K562 (cell line): ENCODE results near the gene NBR1. TPM values are rescaled to one million over a fixed set of nuclear protein-coding genes. Genes with fewer than 3 reads are reported as not detected.

Source experiments
- ARID2 ChIP-seq: fragments of 450-650 bp; IDR thresholded peaks from 2 replicates; pipeline ENCODE4 v1.6.1; 2017; ENCODE audit warnings: antibody characterized with exemption, mild to moderate bottlenecking
- ATF7 ChIP-seq: fragments of 450-650 bp; IDR thresholded peaks from 2 replicates; pipeline ENCODE4 v1.7.1; 2014; ENCODE audit warnings: mild to moderate bottlenecking, moderate library complexity
- BRCA1 ChIP-seq, 2 experiments: fragments of 450-650 bp in 1 of 2; sonication (generic) in 1 of 2; formaldehyde crosslinking in 1 of 2; IDR thresholded peaks; 2 replicates each; pipeline versions ENCODE4 v1.5.0 to v1.6.1; 2017 to 2020; ENCODE audit warnings: mild to moderate bottlenecking in 1 of 2, missing genetic modification reagents in 1 of 2
- CEBPB ChIP-seq: fragments of 450-650 bp; IDR thresholded peaks from 2 replicates; pipeline ENCODE4 v1.6.1; 2016; ENCODE audit warnings: missing genetic modification characterization, missing compliant biosample characterization
- CHCHD3 ChIP-seq: fragments of 250-450 bp; sonication (Bioruptor Pico); IDR thresholded peaks from 2 replicates; pipeline ENCODE4 v2.1.2; 2022; ENCODE audit warnings: mild to moderate bottlenecking
- CTCF ChIP-seq, 3 experiments: IDR thresholded peaks in 2 of 3; conservative IDR thresholded peaks in 1 of 3; 2 replicates each; pipeline ENCODE4 v1.5.1; 2011 to 2012; ENCODE audit warnings: low read length in 3 of 3, mild to moderate bottlenecking in 3 of 3, control low read depth in 2 of 3, improper control_type of control experiment in 1 of 3, inconsistent platforms in 1 of 3, low read depth in 1 of 3, mixed read lengths in 1 of 3, moderate library complexity in 1 of 3; ENCODE audit not compliant: insufficient read depth in 2 of 3
- ESRRB ChIP-seq: fragments of 250-450 bp; sonication (Bioruptor Pico); IDR thresholded peaks from 2 replicates; pipeline ENCODE4 v1.5.0; 2020; ENCODE audit warnings: mild to moderate bottlenecking, moderate library complexity, borderline replicate concordance
- FOXK2 ChIP-seq, 2 experiments: fragments of 450-650 bp; IDR thresholded peaks in 1 of 2; conservative IDR thresholded peaks in 1 of 2; 2 replicates each; pipeline ENCODE4 v1.6.1; 2016; ENCODE audit warnings: low read depth in 2 of 2, mild to moderate bottlenecking in 1 of 2
- FOXP1 ChIP-seq: sonication (generic); formaldehyde crosslinking; IDR thresholded peaks from 2 replicates; pipeline ENCODE4 v1.8.0; 2022; ENCODE audit warnings: mild to moderate bottlenecking, missing genetic modification reagents
- FUS ChIP-seq: fragments of 200-400 bp; formaldehyde crosslinking; optimal IDR thresholded peaks from 2 replicates; pipeline ENCODE3; 2017; ENCODE audit warnings: low read depth, low read length
- GATAD2A ChIP-seq: fragments of 450-650 bp; IDR thresholded peaks from 2 replicates; pipeline ENCODE4 v1.6.1; 2017
- HDAC2 ChIP-seq: fragments of 450-650 bp; IDR thresholded peaks from 2 replicates; pipeline ENCODE4 v1.6.1; 2016; ENCODE audit warnings: mild to moderate bottlenecking
- KDM1A ChIP-seq, 2 experiments: fragments of 450-650 bp; IDR thresholded peaks; 2 replicates each; pipeline ENCODE4 v1.6.1; 2016; ENCODE audit warnings: mild to moderate bottlenecking in 2 of 2
- MEIS2 ChIP-seq: fragments of 450-650 bp; IDR thresholded peaks from 2 replicates; pipeline ENCODE4 v1.6.1; 2014; ENCODE audit warnings: mild to moderate bottlenecking; ENCODE audit not compliant: partially characterized antibody
- NCOR1 ChIP-seq: fragments of 450-650 bp; IDR thresholded peaks from 2 replicates; pipeline ENCODE4 v1.6.1; 2016; ENCODE audit warnings: mild to moderate bottlenecking, moderate library complexity
- NFIC ChIP-seq: fragments of 450-650 bp; IDR thresholded peaks from 2 replicates; pipeline ENCODE4 v1.6.1; 2017; ENCODE audit warnings: mild to moderate bottlenecking, inconsistent platforms
- NFXL1 ChIP-seq: fragments of 450-650 bp; formaldehyde crosslinking; IDR thresholded peaks from 2 replicates; pipeline ENCODE4 v1.4.0; 2021; ENCODE audit warnings: mild to moderate bottlenecking
- POU5F1 ChIP-seq: fragments of 150-350 bp; IDR thresholded peaks from 2 replicates; pipeline ENCODE4 v1.6.1; 2014; ENCODE audit warnings: borderline replicate concordance, low read length, low read depth, mild to moderate bottlenecking; ENCODE audit not compliant: partially characterized antibody
- PRMT5 ChIP-seq: sonication (generic); formaldehyde crosslinking; IDR thresholded peaks from 2 replicates; pipeline ENCODE4 v1.5.0; 2020; ENCODE audit warnings: missing genetic modification reagents
- RBM39 ChIP-seq: fragments of 200-400 bp; formaldehyde crosslinking; optimal IDR thresholded peaks from 2 replicates; pipeline ENCODE3; 2018; ENCODE audit warnings: low read depth, low read length
- SIX5 ChIP-seq, 2 experiments: IDR thresholded peaks; 2 replicates each; pipeline ENCODE4 v1.6.1; 2011; ENCODE audit warnings: low read length in 2 of 2, borderline replicate concordance in 1 of 2, low read depth in 1 of 2, mild to moderate bottlenecking in 1 of 2, moderate library complexity in 1 of 2; ENCODE audit not compliant: insufficient read depth in 1 of 2
- SMAD2 ChIP-seq: fragments of 150-350 bp; IDR thresholded peaks from 2 replicates; pipeline ENCODE4 v1.6.1; 2014; ENCODE audit warnings: low read depth, mild to moderate bottlenecking, low read length
- SMARCA4 ChIP-seq: fragments of 450-650 bp; IDR thresholded peaks from 2 replicates; pipeline ENCODE4 v1.6.1; 2016
- SMC3 ChIP-seq: conservative IDR thresholded peaks from 2 replicates; pipeline ENCODE4 v1.6.1; 2011; ENCODE audit warnings: low read depth, low read length, improper control_type of control experiment; ENCODE audit not compliant: insufficient read depth
- TFAP4 ChIP-seq: sonication (generic); formaldehyde crosslinking; IDR thresholded peaks from 2 replicates; pipeline ENCODE4 v1.8.0; 2022; ENCODE audit warnings: missing genetic modification reagents, mild to moderate bottlenecking, moderate library complexity, borderline replicate concordance
- XRCC4 ChIP-seq: IDR thresholded peaks from one replicate; pipeline ENCODE4 v1.6.1; 2011; ENCODE audit not compliant: insufficient read depth, insufficient read length; ENCODE audit errors: extremely low read depth
- ZC3H11A ChIP-seq: IDR thresholded peaks from 2 replicates; pipeline ENCODE4 v1.6.1; 2012; ENCODE audit warnings: low read depth, low read length, improper control_type of control experiment
- ZNF253 ChIP-seq: fragments of 250-450 bp; sonication (Bioruptor Pico); conservative IDR thresholded peaks from 2 replicates; pipeline ENCODE4 v1.6.1; 2021; ENCODE audit warnings: mild to moderate bottlenecking
- ZNF785 ChIP-seq: fragments of 250-450 bp; sonication (Bioruptor Pico); IDR thresholded peaks from 2 replicates; pipeline ENCODE4 v1.4.0; 2020; ENCODE audit warnings: mild to moderate bottlenecking
- polyA plus RNA-seq, 8 experiments: library from polyadenylated mRNA; depleted of rRNA in 4 of 8; stranded (reverse) in 5 of 8; unstranded in 3 of 8; fragments of >200 nt; fragmentation: Nextera tagmentation in 2 of 8; fragmentation: Illumina TruSeq in 1 of 8; extraction: Ambion mirVana in 2 of 8; extraction: Trizol in 1 of 8; gene quantifications; 2 replicates each; pipeline versions ENCODE4 v1.2.1 to v1.2.3, GENCODE V29; 2011 to 2014; ENCODE audit warnings: inconsistent platforms in 1 of 8, missing spikeins in 1 of 8
- total RNA-seq, 7 experiments: library from RNA; depleted of rRNA in 6 of 7; stranded (reverse); fragments of >200 nt in 6 of 7; fragmentation: Illumina TruSeq in 2 of 7; extraction: Trizol in 2 of 7; gene quantifications; 2 replicates each; pipeline versions ENCODE4 v1.2.1 to v1.2.3, GENCODE V29; 2011 to 2021; ENCODE audit warnings: low replicate concordance in 1 of 7

NBR1 gene
- total and polyA plus RNA-seq, 9 of the 15 experiments (the other 6 are each of a cell fraction or from before 2014, with no cell fraction given): 4.2 to 70.1 (median 39.9) TPM

GRCh38 chr17:43171586-43172487 lies 823 bp downstream of the NBR1 start (continued):
- TF ChIP-seq PRMT5 (CRISPR knock-in tag): no peak
- peak; percentile 26 to 61 (median 46); a peak in 5 of 6 replicates for TF ChIP-seq CTCF (IDR thresholded peaks at IDR 0.05 in 2 of 3, conservative IDR thresholded peaks at IDR 0.05 in 1 of 3; ENCODE audit: insufficient read depth in 2 of 3, low read depth in 1 of 3, low read length in 3 of 3)
- TF ChIP-seq TFAP4 (CRISPR knock-in tag): peak; percentile 30; the same call in 1 of the 2 replicates
- TF ChIP-seq ZC3H11A: no peak
- TF ChIP-seq FOXK2 (conservative IDR thresholded peaks at IDR 0.05 in 1 of 2, IDR thresholded peaks at IDR 0.05 in 1 of 2; ENCODE audit: low read depth in 2 of 2): peak; percentile 45 to 60; a peak in 2 of 4 replicates
- no peak for TF ChIP-seq ZNF785 (CRISPR knock-in tag)
- no peak for TF ChIP-seq FUS
- TF ChIP-seq FOXP1: no peak
- TF ChIP-seq SMC3: no peak
- TF ChIP-seq ATF7: peak; percentile 33; the same call in 1 of the 2 replicates
- TF ChIP-seq XRCC4: no peak
- TF ChIP-seq SIX5 (IDR thresholded peaks at IDR 0.05; ENCODE audit: borderline replicate concordance in 1 of 2, insufficient read depth in 1 of 2, low read depth in 1 of 2, low read length in 2 of 2): no peak
- no peak for TF ChIP-seq ZNF253
- TF ChIP-seq SMARCA4: peak; percentile 35; the same call in 1 of the 2 replicates
- no peak for TF ChIP-seq CHCHD3 (CRISPR knock-in tag)
- no peak for TF ChIP-seq ARID2
- no peak for TF ChIP-seq GATAD2A
- TF ChIP-seq RBM39: no peak
- TF ChIP-seq POU5F1: no peak
- TF ChIP-seq KDM1A (IDR thresholded peaks at IDR 0.05): no peak
- no peak for TF ChIP-seq NFXL1 (CRISPR knock-in tag)
- TF ChIP-seq CEBPB (tag): peak; percentile 76
- peak; percentile 80 for TF ChIP-seq NFIC
- TF ChIP-seq NCOR1: peak; percentile 23; the same call in 1 of the 2 replicates
- no peak for TF ChIP-seq BRCA1 (IDR thresholded peaks at IDR 0.05)
- no peak for TF ChIP-seq BRCA1 (CRISPR knock-in tag; IDR thresholded peaks at IDR 0.05)
- no peak for TF ChIP-seq SMAD2
- TF ChIP-seq HDAC2: no peak
- no peak for TF ChIP-seq ESRRB
- TF ChIP-seq MEIS2: peak; percentile 96
